Measurements from ENCODE around the gene CCDC61. TPM values are rescaled to one million over a fixed set of nuclear protein-coding genes. Genes with fewer than 3 reads are reported as not detected.

Gene CCDC61
- total and polyA plus RNA-seq, 8 donors, result 4.9 to 19.9 (median 9.0) TPM

DNA sequence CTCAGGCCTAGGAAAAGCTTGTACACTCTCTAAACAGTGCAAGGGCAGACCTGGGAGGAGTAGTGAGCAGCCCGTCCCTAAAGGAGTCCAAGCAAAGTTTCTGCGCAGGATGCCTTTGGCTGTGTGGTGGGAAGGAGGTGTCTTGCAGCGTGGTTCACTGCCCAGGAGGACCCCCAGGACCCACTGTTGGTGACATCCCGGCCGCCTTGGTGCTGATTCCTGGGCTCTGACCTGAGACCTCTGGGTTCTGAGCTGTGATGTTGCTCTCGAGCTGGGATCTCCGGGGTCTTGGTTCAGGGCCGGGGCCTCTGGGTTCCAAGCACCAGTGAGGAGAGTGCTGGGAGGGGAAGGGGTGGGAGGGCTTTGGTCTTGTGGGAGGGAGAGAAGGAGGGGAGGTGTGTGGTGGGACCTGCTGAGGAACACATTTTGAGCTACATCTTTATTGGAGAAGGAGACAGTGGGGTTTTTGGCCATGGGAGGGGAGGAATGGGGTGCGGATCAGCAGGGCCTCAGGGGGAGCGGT lies 23.5 kb downstream of the CCDC61 start:
- Histone ChIP-seq H3K4me1 (peaks cover 0 to 8% (median 3%) of the 10 kb centered on the region in 3 donors), H3K4me3 (no peak overlapping the region), H3K27me3 (peaks cover 0 to 5% (median 2%) of the 10 kb centered on the region in 4 donors), H3K9me3 (no peaks in the 10 kb centered on the region), H3K27ac (no peak overlapping the region), H3K36me3 (no peaks in the 10 kb centered on the region)
- FAIRE-seq (no peak), DNase-seq (no peak), ATAC-seq (no peak)
- TF ChIP-seq, protein P1, sequence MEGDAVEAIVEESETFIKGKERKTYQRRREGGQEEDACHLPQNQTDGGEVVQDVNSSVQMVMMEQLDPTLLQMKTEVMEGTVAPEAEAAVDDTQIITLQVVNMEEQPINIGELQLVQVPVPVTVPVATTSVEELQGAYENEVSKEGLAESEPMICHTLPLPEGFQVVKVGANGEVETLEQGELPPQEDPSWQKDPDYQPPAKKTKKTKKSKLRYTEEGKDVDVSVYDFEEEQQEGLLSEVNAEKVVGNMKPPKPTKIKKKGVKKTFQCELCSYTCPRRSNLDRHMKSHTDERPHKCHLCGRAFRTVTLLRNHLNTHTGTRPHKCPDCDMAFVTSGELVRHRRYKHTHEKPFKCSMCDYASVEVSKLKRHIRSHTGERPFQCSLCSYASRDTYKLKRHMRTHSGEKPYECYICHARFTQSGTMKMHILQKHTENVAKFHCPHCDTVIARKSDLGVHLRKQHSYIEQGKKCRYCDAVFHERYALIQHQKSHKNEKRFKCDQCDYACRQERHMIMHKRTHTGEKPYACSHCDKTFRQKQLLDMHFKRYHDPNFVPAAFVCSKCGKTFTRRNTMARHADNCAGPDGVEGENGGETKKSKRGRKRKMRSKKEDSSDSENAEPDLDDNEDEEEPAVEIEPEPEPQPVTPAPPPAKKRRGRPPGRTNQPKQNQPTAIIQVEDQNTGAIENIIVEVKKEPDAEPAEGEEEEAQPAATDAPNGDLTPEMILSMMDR (IDR thresholded peaks at IDR 0.05), result no peak
- intact Hi-C loops (cut with DNase I), result loop anchor here in 2 of 3 donors (5.0 to 10.0 kb wide), 2 partner anchors 201 to 204 kb away; partner anchors contain the start of gene RSPH6A (in 2 of the 2)
- 91 to 93% methylated on average over 10 of the region's 10 CpGs for WGBS, 2 donors

DNA sequence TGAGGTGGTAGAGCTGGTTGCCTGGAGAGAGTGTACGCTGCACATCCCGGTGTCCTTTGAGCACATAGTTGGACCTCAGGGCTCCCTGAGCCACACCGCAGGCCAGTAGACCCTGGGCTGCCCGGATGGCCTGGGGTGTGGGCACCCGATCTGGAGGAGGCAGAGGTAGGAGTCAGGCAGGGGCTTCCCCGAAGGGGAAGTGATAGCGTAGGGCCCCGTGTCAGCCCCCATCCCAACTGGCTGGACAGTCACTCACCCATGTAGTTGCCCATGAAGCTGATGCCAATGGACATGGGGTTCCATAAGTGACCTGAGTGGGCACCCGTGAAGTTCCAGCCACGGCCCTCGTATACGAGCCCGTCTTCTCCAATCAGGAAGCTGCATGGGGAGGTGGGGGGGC lies 24.0 kb downstream of the CCDC61 start:
- Histone ChIP-seq H3K27me3 (peaks cover 0 to 5% (median 2%) of the 10 kb centered on the region in 4 donors), H3K27ac (no peak overlapping the region), H3K4me1 (peaks cover 0 to 8% (median 3%) of the 10 kb centered on the region in 3 donors), H3K4me3 (no peak overlapping the region), H3K9me3 (no peaks in the 10 kb centered on the region), H3K36me3 (no peaks in the 10 kb centered on the region)
- FAIRE-seq (no peak), ATAC-seq (no peak), DNase-seq (no peak)
- WGBS, 2 donors, result 95 to 96% methylated on average over 13 of the region's 13 CpGs
- intact Hi-C loops (cut with DNase I), result loop anchor here in 2 of 3 donors (5.0 to 10.0 kb wide), 2 partner anchors 202 to 204 kb away; partner anchors contain the start of gene RSPH6A (in 2 of the 2)
- TF ChIP-seq, protein P1 (IDR thresholded peaks at IDR 0.05), result no peak

DNA sequence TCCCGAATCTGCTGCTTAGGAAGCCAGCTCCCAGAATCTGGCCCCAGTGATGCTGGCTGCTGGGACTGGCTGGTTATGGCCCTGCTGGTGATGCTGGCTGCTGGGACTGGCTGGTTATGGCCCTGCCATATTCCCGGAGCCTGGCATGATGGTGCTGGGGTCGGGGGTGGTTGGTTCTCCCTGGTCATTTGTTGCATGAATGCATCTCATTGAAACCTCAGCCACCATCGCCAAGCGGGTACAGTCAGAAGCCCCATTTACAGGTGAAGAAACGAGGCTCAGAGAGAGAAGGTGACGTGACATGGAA lies 25.5 kb downstream of the CCDC61 start:
- no peak overlapping the region for H3K27ac ChIP-seq
- H3K27me3 ChIP-seq, result peaks cover 0 to 12% (median 2%) of the 10 kb centered on the region in 4 donors
- whole genome bisulfite sequencing, 2 donors, result 76 to 89% methylated on average over 7 of the region's 7 CpGs
- H3K36me3 ChIP-seq, result no peaks in the 10 kb centered on the region
- no peak overlapping the region for H3K4me3 ChIP-seq
- peaks cover 0 to 3% (median 2%) of the 10 kb centered on the region in 3 donors for H3K4me1 ChIP-seq
- no peak for DNase-seq
- TF ChIP-seq, protein P1 (IDR thresholded peaks at IDR 0.05), result no peak
- intact Hi-C loops (cut with DNase I), result loop anchor here in 1 of 3 donors (10.0 kb wide), 1 partner anchor 244 kb away; no protein-coding TSS in a partner anchor
- no peak for ATAC-seq
- FAIRE-seq, result no peak
- H3K9me3 ChIP-seq, result no peaks in the 10 kb centered on the region

DNA sequence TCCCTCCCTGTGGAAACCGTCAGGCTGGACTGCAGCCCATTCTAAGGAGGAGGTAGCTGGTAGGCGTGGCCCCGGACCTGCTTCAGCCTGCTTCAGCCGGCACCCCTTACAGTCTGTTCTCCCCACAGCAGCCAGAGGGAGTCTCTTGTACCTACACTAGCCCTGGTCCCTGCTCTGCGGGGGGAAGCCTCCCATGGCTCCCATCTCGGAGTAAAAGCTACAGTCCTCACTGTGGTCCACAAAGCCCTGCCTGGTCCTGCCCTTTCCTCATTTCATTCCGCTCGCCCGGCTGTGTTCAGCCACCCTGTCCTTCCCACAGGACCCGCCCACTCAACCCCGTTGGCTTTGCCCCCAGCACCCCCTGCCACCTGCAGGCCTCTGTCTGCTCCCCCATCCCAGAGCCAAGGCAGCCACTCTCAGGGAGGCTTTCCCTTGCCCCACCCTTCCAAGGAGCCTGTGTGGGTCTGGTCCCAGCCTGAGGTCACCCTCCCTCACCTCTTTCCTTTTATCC lies 26.3 kb downstream of the CCDC61 start:
- ATAC-seq (peak in 2 of 4 donors; percentile 11 to 38), FAIRE-seq (no peak), DNase-seq (no peak)
- Histone ChIP-seq H3K4me1 (no peaks in the 10 kb centered on the region), H3K36me3 (no peaks in the 10 kb centered on the region), H3K27me3 (peaks cover 0 to 14% (median 2%) of the 10 kb centered on the region in 4 donors), H3K9me3 (no peaks in the 10 kb centered on the region), H3K4me3 (no peak overlapping the region), H3K27ac (no peak overlapping the region)
- intact Hi-C loops (cut with DNase I), result loop anchor here in 1 of 3 donors (10.0 kb wide), 1 partner anchor 243 kb away; no protein-coding TSS in a partner anchor
- 24 to 32% methylated on average over 11 of the region's 11 CpGs for WGBS, 2 donors
- TF ChIP-seq, protein P1 (IDR thresholded peaks at IDR 0.05), result no peak

DNA sequence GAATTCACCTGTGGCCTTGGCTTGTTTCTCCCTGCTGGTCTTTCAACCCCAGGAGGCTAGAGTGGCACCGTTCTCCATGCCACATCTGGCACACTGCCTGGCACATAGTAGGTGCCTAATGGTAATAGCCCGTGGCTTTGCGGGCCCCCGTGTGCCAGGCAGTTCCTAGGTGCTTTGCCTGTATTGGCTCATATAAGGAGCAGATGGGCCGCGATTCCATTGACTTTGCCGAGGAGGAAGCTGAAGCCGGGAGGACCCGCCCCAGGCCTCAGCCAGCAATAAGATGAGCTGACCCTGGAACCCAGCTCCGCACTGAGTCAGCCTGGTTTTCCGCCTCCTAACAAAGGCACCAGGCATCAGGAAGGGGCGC lies 26.8 kb downstream of the CCDC61 start:
- Histone ChIP-seq H3K27me3 (peaks cover 0 to 14% (median 2%) of the 10 kb centered on the region in 4 donors), H3K4me1 (no peaks in the 10 kb centered on the region), H3K4me3 (no peak overlapping the region), H3K36me3 (no peaks in the 10 kb centered on the region), H3K27ac (no peak overlapping the region), H3K9me3 (no peaks in the 10 kb centered on the region)
- TF ChIP-seq, protein P1 (IDR thresholded peaks at IDR 0.05), result no peak
- DNase-seq, result no peak
- intact Hi-C loops (cut with DNase I), result loop anchor here in 1 of 3 donors (10.0 kb wide), 1 partner anchor 243 kb away; no protein-coding TSS in a partner anchor
- FAIRE-seq, result no peak
- 34 to 36% methylated on average over 12 of the region's 12 CpGs for WGBS, 2 donors
- peak in 2 of 4 donors; percentile 8 to 25 for ATAC-seq

Data from pancreas (tissue), 10 donors.